ENCODE measurements around the gene DALRD3.
A peak's percentile ranks its signal among the peaks of the same experiment; 100 is the strongest.

DNA sequence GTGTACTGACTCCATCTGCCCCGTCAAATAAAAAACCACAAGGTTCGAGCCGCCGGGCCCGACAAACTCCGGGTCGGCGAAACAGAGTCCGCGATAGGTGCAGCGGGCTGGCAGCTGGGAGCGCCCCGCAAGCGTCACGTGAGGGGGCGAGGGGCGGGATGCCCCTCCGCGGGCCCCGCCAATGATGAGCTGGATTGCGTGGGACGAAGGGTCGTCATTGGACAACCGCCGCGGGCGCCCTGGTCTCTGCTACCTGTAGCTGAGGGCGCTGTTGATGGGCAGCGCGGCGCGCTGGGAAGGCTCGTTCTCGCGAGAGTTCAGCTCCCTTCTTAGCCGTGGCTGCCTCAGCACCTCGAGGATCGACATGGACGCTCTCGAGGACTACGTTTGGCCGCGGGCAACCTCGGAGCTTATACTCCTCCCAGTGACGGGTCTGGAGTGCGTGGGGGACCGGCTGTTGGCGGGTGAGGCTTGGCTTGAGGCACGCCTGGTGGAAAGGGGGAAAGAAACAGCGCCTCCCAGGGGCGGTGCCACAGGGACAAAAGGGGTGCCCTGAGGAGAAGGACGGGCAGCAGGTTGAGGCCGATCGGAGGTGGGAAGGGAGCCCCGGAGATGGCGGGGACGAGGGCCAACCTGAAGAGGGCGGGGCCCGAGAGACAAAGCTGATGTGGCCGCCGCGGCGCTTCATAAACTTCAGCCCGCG, 11.2 kb downstream of the DALRD3 start, which contains the start of gene WDR6:
- TF ChIP-seq, protein P1, sequence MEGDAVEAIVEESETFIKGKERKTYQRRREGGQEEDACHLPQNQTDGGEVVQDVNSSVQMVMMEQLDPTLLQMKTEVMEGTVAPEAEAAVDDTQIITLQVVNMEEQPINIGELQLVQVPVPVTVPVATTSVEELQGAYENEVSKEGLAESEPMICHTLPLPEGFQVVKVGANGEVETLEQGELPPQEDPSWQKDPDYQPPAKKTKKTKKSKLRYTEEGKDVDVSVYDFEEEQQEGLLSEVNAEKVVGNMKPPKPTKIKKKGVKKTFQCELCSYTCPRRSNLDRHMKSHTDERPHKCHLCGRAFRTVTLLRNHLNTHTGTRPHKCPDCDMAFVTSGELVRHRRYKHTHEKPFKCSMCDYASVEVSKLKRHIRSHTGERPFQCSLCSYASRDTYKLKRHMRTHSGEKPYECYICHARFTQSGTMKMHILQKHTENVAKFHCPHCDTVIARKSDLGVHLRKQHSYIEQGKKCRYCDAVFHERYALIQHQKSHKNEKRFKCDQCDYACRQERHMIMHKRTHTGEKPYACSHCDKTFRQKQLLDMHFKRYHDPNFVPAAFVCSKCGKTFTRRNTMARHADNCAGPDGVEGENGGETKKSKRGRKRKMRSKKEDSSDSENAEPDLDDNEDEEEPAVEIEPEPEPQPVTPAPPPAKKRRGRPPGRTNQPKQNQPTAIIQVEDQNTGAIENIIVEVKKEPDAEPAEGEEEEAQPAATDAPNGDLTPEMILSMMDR (IDR thresholded peaks at IDR 0.05; ENCODE audit: low read depth, low read length): peak; percentile 63
- TF ChIP-seq EZH2phosphoT487 (IDR thresholded peaks at IDR 0.05; ENCODE audit: low read depth): no peak

All from OCI-LY3 (cell line).